Activated T-cell treated with anti-CD3 and anti-CD28 coated beads, Interleukin-2, amount 50 U/mL, for 72 hours (primary cell): Measurements from ENCODE around the gene ADGRG3. TPM values are rescaled to one million over a fixed set of nuclear protein-coding genes. Genes with fewer than 3 reads are reported as not detected.

Experiments used
- ATAC-seq, 2 donors: fragments of 150-1000 bp; cut with Tn5 transposase; replicated peaks in 1 of 2; 2 replicates each; pipeline ENCODE4 v1.10.0; 2021; ENCODE audit warnings: moderate library complexity in 2 of 2, mild to moderate bottlenecking in 1 of 2
- DNase-seq, 2 donors: peaks; one replicate each; pipeline ENCODE4 v3.0.0; 2021 to 2022; ENCODE audit warnings: mixed read lengths in 1 of 2
- H3K27ac Mint-ChIP-seq: one replicate; pipeline ENCODE4 v1.8.0; 2022; ENCODE audit warnings: mild to moderate bottlenecking, moderate library complexity, mixed read lengths
- H3K27me3 Mint-ChIP-seq: one replicate; pipeline ENCODE4 v1.8.0; 2022; ENCODE audit warnings: low read depth, mixed read lengths
- H3K36me3 Mint-ChIP-seq, 2 donors: one replicate each; pipeline ENCODE4 v1.8.0; 2022; ENCODE audit warnings: mixed read lengths in 2 of 2, mild to moderate bottlenecking in 1 of 2; ENCODE audit not compliant: insufficient read depth in 2 of 2
- H3K4me1 Mint-ChIP-seq: one replicate; pipeline ENCODE4 v1.8.0; 2022; ENCODE audit warnings: low read depth, mixed read lengths
- H3K4me3 Mint-ChIP-seq, 2 donors: one replicate each; pipeline ENCODE4 v1.8.0; 2022; ENCODE audit warnings: mild to moderate bottlenecking in 2 of 2, mixed read lengths in 2 of 2, moderate library complexity in 2 of 2
- H3K9me3 Mint-ChIP-seq, 2 donors: one replicate each; pipeline ENCODE4 v1.8.0; 2022; ENCODE audit warnings: mixed read lengths in 2 of 2
- total RNA-seq, 2 donors: library from RNA; stranded (reverse); gene quantifications; one replicate each; pipeline ENCODE4 v1.2.3, GENCODE V29; 2022

The ADGRG3 gene
- total RNA-seq, 2 donors from 2014 or later = 0.09 TPM; not detected in 1

- Mint-ChIP-seq H3K4me1 (no peaks in the 10 kb centered on the region), H3K27me3 (no peaks in the 10 kb centered on the region), H3K36me3 (no peaks in the 10 kb centered on the region), H3K27ac (no peak overlapping the region), H3K9me3 (no peaks in the 10 kb centered on the region), H3K4me3 (no peak overlapping the region)
- DNase-seq (no peak), ATAC-seq (no peak)
Measured at GRCh38 chr16:57713596-57713995, 45.5 kb downstream of the ADGRG3 start.

GRCh38 chr16:57714047-57714446, 45.9 kb downstream of the ADGRG3 start:
- Mint-ChIP-seq H3K9me3 (no peaks in the 10 kb centered on the region), H3K4me1 (no peaks in the 10 kb centered on the region), H3K27me3 (no peaks in the 10 kb centered on the region), H3K4me3 (no peak overlapping the region), H3K27ac (no peak overlapping the region), H3K36me3 (no peaks in the 10 kb centered on the region)
- ATAC-seq (no peak), DNase-seq (no peak)

DNA sequence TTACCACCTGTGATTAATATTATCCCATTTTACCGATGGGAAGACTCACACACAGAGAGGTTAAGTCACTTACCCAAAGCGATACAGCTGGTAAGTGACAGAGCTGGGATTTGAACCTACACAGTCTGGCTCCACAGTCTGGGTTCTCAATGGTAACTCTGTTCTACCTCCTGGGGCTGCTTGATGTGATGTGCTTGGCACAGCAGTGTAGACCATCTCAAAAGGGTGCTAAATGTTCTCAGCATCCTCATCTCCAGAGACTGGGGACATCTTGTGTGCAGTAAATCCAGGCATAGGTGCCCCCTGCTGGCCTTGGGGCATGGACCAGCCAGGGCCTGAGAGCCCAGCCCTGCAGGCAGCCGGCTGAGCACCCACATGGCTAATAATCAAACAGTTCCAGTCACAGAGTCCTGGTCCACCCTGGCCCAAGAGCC, 52.1 kb downstream of the ADGRG3 start:
- ATAC-seq (peak; percentile 81 to 82), DNase-seq (peak; percentile 59 to 60)
- H3K4me1 Mint-ChIP-seq = peaks cover 4% of the 10 kb centered on the region
- H3K36me3 Mint-ChIP-seq = no peaks in the 10 kb centered on the region
- no peak overlapping the region for H3K4me3 Mint-ChIP-seq
- no peaks in the 10 kb centered on the region for H3K9me3 Mint-ChIP-seq
- no peaks in the 10 kb centered on the region for H3K27me3 Mint-ChIP-seq
- no peak overlapping the region for H3K27ac Mint-ChIP-seq

DNA sequence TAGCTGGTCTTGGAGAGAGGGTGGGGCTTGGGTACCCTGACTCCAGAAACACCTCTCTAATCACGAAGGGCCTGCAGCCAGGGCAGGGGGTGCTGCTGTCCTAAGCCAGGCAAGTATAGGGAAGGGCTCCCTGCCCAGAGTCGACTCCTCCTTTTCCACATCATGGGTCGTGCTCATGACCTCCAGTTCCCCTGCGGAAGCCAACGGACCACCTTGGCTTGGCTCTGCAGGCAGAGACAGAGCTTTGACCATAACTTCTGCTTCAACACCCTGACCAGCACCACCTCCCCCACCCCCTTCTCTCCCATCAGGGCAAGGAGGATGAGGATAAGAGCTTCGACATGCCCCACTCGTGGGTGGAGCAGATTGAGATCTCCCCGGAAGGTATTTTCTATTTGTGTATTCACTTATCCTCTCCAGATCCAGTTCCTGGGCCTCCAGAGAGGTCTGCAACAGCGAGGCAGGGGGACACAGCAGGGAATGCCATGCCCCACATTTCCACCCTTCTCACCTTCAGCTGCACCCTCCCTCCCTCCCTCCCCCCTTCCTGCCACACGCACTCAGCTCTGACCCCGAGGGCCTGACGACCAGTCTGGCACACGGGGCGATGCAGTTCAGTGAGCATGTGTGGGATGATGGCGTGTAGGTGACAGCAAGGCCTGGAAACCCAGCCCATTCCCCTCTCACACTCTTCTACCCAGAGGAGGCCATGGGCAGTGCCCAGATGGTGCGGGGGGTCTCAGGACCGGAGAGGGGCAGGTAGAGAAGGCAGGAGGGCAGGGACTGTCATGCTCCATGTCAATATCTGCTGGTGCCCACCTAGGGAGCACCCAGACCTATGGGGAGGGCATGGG, 53.5 kb downstream of the ADGRG3 start:
- no peak overlapping the region for H3K27ac Mint-ChIP-seq

GRCh38 chr16:57722210-57722499, 54.0 kb downstream of the ADGRG3 start:
- Mint-ChIP-seq H3K27ac (no peak overlapping the region), H3K27me3 (no peaks in the 10 kb centered on the region), H3K4me1 (peaks cover 9% of the 10 kb centered on the region), H3K9me3 (no peaks in the 10 kb centered on the region), H3K36me3 (no peaks in the 10 kb centered on the region), H3K4me3 (no peak overlapping the region)
- ATAC-seq = no peak
- DNase-seq = no peak

More for the DNA sequence above, 53.5 kb downstream of the ADGRG3 start:
- Mint-ChIP-seq H3K36me3 (no peaks in the 10 kb centered on the region), H3K27me3 (no peaks in the 10 kb centered on the region), H3K9me3 (no peaks in the 10 kb centered on the region), H3K4me1 (peaks cover 9% of the 10 kb centered on the region), H3K4me3 (no peak overlapping the region)
- no peak for DNase-seq
- no peak for ATAC-seq

- H3K27me3 Mint-ChIP-seq = no peaks in the 10 kb centered on the region
- H3K27ac Mint-ChIP-seq = no peak overlapping the region
- no peak overlapping the region for H3K4me3 Mint-ChIP-seq
- DNase-seq (no peak), ATAC-seq (no peak)
- H3K36me3 Mint-ChIP-seq = no peaks in the 10 kb centered on the region
- H3K9me3 Mint-ChIP-seq = no peaks in the 10 kb centered on the region
- peaks cover 9% of the 10 kb centered on the region for H3K4me1 Mint-ChIP-seq
Measured at GRCh38 chr16:57722651-57723050, 54.5 kb downstream of the ADGRG3 start.

DNA sequence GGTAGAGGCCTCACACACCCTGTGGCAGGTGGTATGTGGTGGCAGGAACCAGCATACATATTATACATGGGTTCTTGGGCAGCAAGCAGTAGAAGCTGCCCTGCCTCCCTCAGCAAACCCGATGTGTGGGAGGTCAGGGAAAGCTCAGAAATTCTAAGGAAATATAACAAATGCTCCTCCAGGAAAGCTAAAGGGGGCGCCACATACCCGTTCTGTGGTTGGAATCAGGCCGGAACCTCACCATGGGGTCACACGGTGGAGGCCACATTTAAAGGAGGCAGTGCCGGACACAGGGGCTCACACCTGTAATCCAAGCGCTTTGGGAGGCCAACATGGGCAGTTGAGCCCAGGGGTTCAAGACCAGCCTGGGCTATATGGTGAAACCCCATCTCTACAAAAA, 55.1 kb downstream of the ADGRG3 start:
- Mint-ChIP-seq H3K4me3 (no peak overlapping the region), H3K27me3 (no peaks in the 10 kb centered on the region), H3K36me3 (no peaks in the 10 kb centered on the region), H3K9me3 (no peaks in the 10 kb centered on the region), H3K27ac (no peak overlapping the region), H3K4me1 (peaks cover 9% of the 10 kb centered on the region)
- ATAC-seq (no peak), DNase-seq (no peak)

- no peak overlapping the region for H3K4me3 Mint-ChIP-seq
- H3K9me3 Mint-ChIP-seq = peaks cover 0 to 4% of the 10 kb centered on the region in 2 donors
- ATAC-seq (no peak), DNase-seq (no peak)
- no peak overlapping the region for H3K27ac Mint-ChIP-seq
- H3K27me3 Mint-ChIP-seq = no peaks in the 10 kb centered on the region
- peaks cover 9% of the 10 kb centered on the region for H3K4me1 Mint-ChIP-seq
- no peaks in the 10 kb centered on the region for H3K36me3 Mint-ChIP-seq
Measured at GRCh38 chr16:57724531-57724930, 56.4 kb downstream of the ADGRG3 start.

GRCh38 chr16:57725151-57725550, 57.0 kb downstream of the ADGRG3 start:
- peaks cover under 1 to 6% of the 10 kb centered on the region in 2 donors for H3K9me3 Mint-ChIP-seq
- no peak for DNase-seq
- H3K27ac Mint-ChIP-seq = no peak overlapping the region
- peak; percentile 20 to 55 for ATAC-seq
- H3K36me3 Mint-ChIP-seq = no peaks in the 10 kb centered on the region
- no peak overlapping the region for H3K4me3 Mint-ChIP-seq
- peaks cover 9% of the 10 kb centered on the region for H3K4me1 Mint-ChIP-seq
- H3K27me3 Mint-ChIP-seq = no peaks in the 10 kb centered on the region

DNA sequence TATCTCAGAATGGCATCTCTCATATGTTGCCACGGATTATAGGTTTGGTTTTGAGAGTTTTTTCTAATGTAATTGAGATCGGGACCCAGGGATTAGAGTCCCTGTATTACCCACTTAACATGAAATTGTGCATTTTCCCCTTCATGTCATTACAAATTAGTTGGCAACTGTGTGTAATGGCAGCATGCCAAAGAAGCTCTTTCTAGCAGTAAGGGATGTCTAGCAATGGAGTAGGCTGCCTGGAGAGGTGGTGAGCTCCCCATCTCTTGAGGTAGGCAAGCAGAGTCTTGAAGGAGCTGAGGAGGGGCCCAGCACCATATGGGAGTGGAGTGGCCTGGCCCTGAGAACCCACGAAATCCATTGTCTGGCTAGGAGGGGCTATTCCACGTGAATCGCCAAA, 57.4 kb downstream of the ADGRG3 start:
- peaks cover 2 to 6% of the 10 kb centered on the region in 2 donors for H3K9me3 Mint-ChIP-seq
- H3K27me3 Mint-ChIP-seq = no peaks in the 10 kb centered on the region
- no peaks in the 10 kb centered on the region for H3K36me3 Mint-ChIP-seq
- ATAC-seq = no peak
- peaks cover 9% of the 10 kb centered on the region for H3K4me1 Mint-ChIP-seq
- H3K4me3 Mint-ChIP-seq = no peak overlapping the region
- DNase-seq = no peak
- H3K27ac Mint-ChIP-seq = no peak overlapping the region

DNA sequence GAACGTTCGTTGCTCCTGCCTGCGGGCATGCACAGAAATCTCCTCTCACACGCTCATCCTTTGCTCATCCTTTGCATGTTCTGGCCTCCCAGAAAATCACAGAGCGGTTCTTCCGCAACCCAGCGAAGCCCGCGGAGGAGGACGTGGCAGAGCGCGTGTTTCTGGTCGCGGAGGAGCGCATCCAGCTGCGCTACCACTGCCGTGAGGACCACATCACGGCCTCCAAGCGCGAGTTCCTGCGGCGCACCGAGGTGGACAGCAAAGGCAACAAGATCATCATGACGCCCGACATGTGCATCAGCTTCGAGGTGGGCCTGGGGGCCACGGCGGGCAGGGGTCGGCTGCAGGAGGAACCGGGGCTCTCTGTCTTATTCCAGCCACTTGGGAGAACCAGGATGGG, 57.9 kb downstream of the ADGRG3 start:
- DNase-seq (no peak), ATAC-seq (no peak)
- H3K9me3 Mint-ChIP-seq = peaks cover 2 to 6% of the 10 kb centered on the region in 2 donors
- H3K4me3 Mint-ChIP-seq = no peak overlapping the region
- H3K4me1 Mint-ChIP-seq = peaks cover 9% of the 10 kb centered on the region
- no peaks in the 10 kb centered on the region for H3K27me3 Mint-ChIP-seq
- no peak overlapping the region for H3K27ac Mint-ChIP-seq
- H3K36me3 Mint-ChIP-seq = no peaks in the 10 kb centered on the region

- Mint-ChIP-seq H3K4me1 (peaks cover 9% of the 10 kb centered on the region), H3K4me3 (no peak overlapping the region), H3K9me3 (peaks cover 2 to 6% of the 10 kb centered on the region in 2 donors), H3K27ac (no peak overlapping the region), H3K36me3 (no peaks in the 10 kb centered on the region), H3K27me3 (no peaks in the 10 kb centered on the region)
- no peak for ATAC-seq
- no peak for DNase-seq
Measured at GRCh38 chr16:57726433-57726947, 58.4 kb downstream of the ADGRG3 start.

DNA sequence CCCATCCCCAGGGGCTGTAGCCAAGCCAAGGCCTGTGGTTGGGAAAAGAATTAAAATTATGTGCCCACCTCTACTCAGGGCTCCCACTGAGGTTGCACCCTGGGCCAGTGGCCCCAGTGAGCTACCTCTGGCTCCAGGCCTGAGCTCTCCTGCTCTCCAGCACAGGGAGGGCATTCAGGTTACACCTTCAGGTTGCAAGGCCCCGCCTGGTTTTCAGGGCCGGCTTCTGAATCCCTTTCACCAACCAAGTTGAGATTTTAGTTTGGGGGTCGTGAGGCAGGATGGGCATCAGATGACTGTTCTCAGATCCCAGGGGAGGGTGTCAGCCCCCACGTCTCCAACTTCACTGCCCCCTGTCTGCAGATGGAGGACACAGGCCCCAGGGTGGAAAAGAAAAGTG, 59.5 kb downstream of the ADGRG3 start:
- H3K27ac Mint-ChIP-seq = no peak overlapping the region
- DNase-seq (no peak), ATAC-seq (no peak)
- H3K4me3 Mint-ChIP-seq = no peak overlapping the region
- H3K27me3 Mint-ChIP-seq = no peaks in the 10 kb centered on the region
- peaks cover 9% of the 10 kb centered on the region for H3K4me1 Mint-ChIP-seq
- peaks cover under 1 to 2% of the 10 kb centered on the region in 2 donors for H3K36me3 Mint-ChIP-seq
- peaks cover 5 to 9% of the 10 kb centered on the region in 2 donors for H3K9me3 Mint-ChIP-seq
